Measurements from ENCODE around the gene NT5C3A.
"Not testable (repeated sequence)": the region's sequence is repeated elsewhere in the genome, so short reads cannot be mapped to it uniquely, and the experiment has no call there.

NT5C3A gene

GRCh38 chr7:32979246-32979645 lies 83.3 kb downstream of the NT5C3A start:
- DNase-seq (ENCODE audit: low spot score) = peak; percentile 70

GRCh38 chr7:32977159-32977558 lies 85.4 kb downstream of the NT5C3A start:
- DNase-seq (ENCODE audit: low spot score) = peak; percentile 2

GRCh38 chr7:32971967-32972366 lies 90.6 kb downstream of the NT5C3A start:
- DNase-seq (ENCODE audit: low spot score) = not testable (repeated sequence)

GRCh38 chr7:32967268-32967582 lies 95.4 kb downstream of the NT5C3A start:
- DNase-seq (ENCODE audit: low spot score) = not testable (repeated sequence)

GRCh38 chr7:32966489-32967267 lies 95.9 kb downstream of the NT5C3A start:
- not testable (repeated sequence) for DNase-seq (ENCODE audit: low spot score)

GRCh38 chr7:32964461-32965159 lies 98.0 kb downstream of the NT5C3A start:
- not testable (repeated sequence) for DNase-seq (ENCODE audit: low spot score)

Measured in GM03348 (cell line).